Stomach (tissue), 4 donors: Measurements from ENCODE around the gene CCDC141.

Experiments
- EP300 ChIP-seq: sonication (generic); formaldehyde crosslinking; IDR thresholded peaks from one replicate; pipeline ENCODE4 v1.6.1; 2017; ENCODE audit warnings: antibody characterized with exemption
- POLR2A ChIP-seq, 4 donors: fragments of 450-650 bp; IDR thresholded peaks; one replicate each; pipeline ENCODE4 v1.6.1; 2016; ENCODE audit warnings: antibody characterized with exemption in 4 of 4, control low read depth in 2 of 4, mild to moderate bottlenecking in 1 of 4, moderate library complexity in 1 of 4
- POLR2AphosphoS5 ChIP-seq, 3 donors: sonication (generic); formaldehyde crosslinking; IDR thresholded peaks; one replicate each; pipeline ENCODE4 v1.6.1; 2016; ENCODE audit warnings: antibody characterized with exemption in 3 of 3

DNA sequence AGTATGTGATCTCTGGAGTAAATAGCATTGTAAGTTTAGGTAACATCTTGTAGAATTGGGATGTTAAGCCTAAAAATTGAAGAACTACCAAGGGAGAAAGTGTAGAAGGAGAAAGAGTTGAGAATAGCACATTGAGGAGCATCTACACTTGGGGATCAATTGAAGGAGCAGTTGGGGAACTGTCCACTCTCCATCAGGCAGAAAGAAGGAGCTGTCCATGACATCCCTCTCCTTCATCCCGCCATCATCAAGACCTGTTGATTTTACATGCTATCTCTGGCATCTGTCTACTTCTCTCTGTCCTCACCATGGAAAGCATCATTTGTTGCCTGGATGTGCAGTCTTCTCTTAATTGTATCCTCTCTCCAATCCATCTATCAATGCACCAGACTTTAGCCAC is 87.8 kb downstream of the CCDC141 start:
- TF ChIP-seq POLR2A (IDR thresholded peaks at IDR 0.05) (no peak), POLR2AphosphoS5 (IDR thresholded peaks at IDR 0.05) (no peak), EP300 (no peak)
